ENCODE measurements around the gene WDR86. TPM values are rescaled to one million over a fixed set of nuclear protein-coding genes. Genes with fewer than 3 reads are reported as not detected.

Gene WDR86
- total RNA-seq, 1 experiment from 2014 or later: 0.86 TPM

DNA sequence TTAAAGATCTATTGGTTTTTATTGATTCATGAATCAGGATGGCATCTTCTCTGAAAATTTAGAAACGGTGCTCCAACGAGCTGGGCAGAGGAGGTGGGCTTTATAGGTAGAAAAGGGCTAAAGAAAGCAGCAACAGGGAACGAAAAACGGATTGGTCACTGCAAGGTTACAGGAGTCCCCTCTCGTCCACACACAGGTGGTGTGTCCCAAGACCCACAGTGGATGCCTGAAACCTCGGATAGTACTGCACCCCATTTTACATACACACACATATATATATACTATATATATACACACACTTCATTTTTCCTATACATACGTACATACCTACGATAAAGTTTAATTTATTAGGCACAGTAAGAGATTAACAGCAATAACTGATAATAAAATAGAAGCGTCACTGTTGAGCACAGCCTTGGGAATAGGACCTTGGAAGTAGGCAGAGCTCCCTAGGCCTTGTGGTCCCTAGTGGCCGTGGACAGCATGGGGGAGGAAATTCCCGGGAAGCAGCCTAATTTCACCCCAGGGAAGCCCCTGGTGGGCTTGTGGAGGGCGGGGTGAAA lies 69.0 kb downstream of the WDR86 start:
- no TSS peak for BruUV-seq (replicated peaks)

DNA sequence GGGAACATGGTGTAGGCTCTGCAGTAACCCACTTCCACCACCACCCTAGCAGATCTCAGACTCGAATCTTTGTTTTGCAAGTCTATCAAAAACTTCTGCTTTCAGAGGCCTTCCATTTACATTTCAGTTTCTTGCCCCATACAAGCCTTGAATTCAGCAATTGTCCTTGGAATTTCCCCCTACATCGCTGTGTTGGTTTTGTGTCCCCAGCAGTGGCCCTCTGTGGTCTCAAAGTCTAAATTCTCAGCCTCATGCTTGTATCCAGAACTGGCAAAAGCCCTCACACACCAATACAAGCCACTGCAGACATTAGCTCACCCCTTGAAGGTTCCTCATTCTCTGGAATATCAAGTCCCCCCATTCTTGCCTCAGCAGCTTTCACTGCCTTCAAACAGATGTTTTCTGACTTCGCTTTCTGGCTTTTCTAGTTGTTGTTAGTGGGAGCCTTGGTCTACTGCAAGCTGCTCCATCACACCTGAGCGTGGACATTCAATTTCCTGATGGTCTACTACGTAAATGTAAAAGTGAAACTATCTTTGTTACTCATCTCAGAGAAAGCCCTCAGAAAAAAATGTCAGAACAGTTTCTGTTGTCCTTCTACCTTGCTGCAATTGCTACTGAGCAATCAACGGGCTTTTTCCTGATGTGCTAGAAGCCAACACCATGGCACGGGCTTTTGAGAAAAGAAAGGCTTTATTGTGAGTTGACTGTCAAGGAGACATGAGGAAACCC lies 70.0 kb downstream of the WDR86 start:
- intact Hi-C loops (cut with micrococcal nuclease; ENCODE audit: unreplicated experiment): no loop called here
- POLR2A ChIA-PET (ENCODE audit: low non-redundant PET): no interaction called here
- Histone ChIP-seq H3K9me3 (ENCODE audit: low read depth, low read length, poor library complexity, severe bottlenecking) (no peaks in the 10 kb centered on the region), H3K27ac (ENCODE audit: low read depth, low read length, poor library complexity, severe bottlenecking) (no peak overlapping the region), H3K4me3 (ENCODE audit: low read depth, low read length, poor library complexity, severe bottlenecking) (no peak overlapping the region), H3K36me3 (ENCODE audit: insufficient read depth, low read length, poor library complexity, severe bottlenecking) (no peaks in the 10 kb centered on the region), H3K4me1 (ENCODE audit: insufficient read depth, low read length, poor library complexity, severe bottlenecking) (peaks cover 6% of the 10 kb centered on the region), H3K27me3 (replicated peaks; ENCODE audit: insufficient read depth, low read depth, low read length, poor library complexity) (no peaks in the 10 kb centered on the region)
- BruUV-seq (replicated peaks): no TSS peak
- TF ChIP-seq CTCF (conservative IDR thresholded peaks at IDR 0.05; ENCODE audit: low read depth, low read length) (no peak), EZH2 (IDR thresholded peaks at IDR 0.05; ENCODE audit: borderline replicate concordance, low read depth, low read length, poor library complexity, severe bottlenecking) (no peak)
- no peak for DNase-seq (ENCODE audit: low spot score)
- CTCF ChIA-PET: no interaction called here

More for the DNA sequence above, 69.0 kb downstream of the WDR86 start:
- Histone ChIP-seq H3K4me3 (ENCODE audit: low read depth, low read length, poor library complexity, severe bottlenecking) (peak overlapping the region; percentile 93), H3K36me3 (ENCODE audit: insufficient read depth, low read length, poor library complexity, severe bottlenecking) (peaks cover 8% of the 10 kb centered on the region), H3K9me3 (ENCODE audit: low read depth, low read length, poor library complexity, severe bottlenecking) (no peaks in the 10 kb centered on the region), H3K27me3 (replicated peaks; ENCODE audit: insufficient read depth, low read depth, low read length, poor library complexity) (no peaks in the 10 kb centered on the region), H3K4me1 (ENCODE audit: insufficient read depth, low read length, poor library complexity, severe bottlenecking) (peaks cover 6% of the 10 kb centered on the region), H3K27ac (ENCODE audit: low read depth, low read length, poor library complexity, severe bottlenecking) (no peak overlapping the region)
- peak; percentile 15 for DNase-seq (ENCODE audit: low spot score)
- ChIA-PET POLR2A (ENCODE audit: low non-redundant PET) (interaction anchor here (0.6 kb wide), 1 partner anchor 31 kb away, joined by 7 read pairs; no protein-coding TSS in a partner anchor), CTCF (interaction anchor here (0.6 to 1.4 kb wide), 2 partner anchors 26 to 66 kb away, joined by 3 to 4 read pairs; no protein-coding TSS in a partner anchor)
- no peak for TF ChIP-seq CTCF (conservative IDR thresholded peaks at IDR 0.05; ENCODE audit: low read depth, low read length)
- TF ChIP-seq EZH2 (IDR thresholded peaks at IDR 0.05; ENCODE audit: borderline replicate concordance, low read depth, low read length, poor library complexity, severe bottlenecking): no peak
- intact Hi-C loops (cut with micrococcal nuclease; ENCODE audit: unreplicated experiment): no loop called here

GRCh38 chr7:151338809-151339208 lies 71.0 kb downstream of the WDR86 start:
- H3K9me3 ChIP-seq (ENCODE audit: low read depth, low read length, poor library complexity, severe bottlenecking): no peaks in the 10 kb centered on the region
- no TSS peak for BruUV-seq (replicated peaks)
- no peaks in the 10 kb centered on the region for H3K27me3 ChIP-seq (replicated peaks; ENCODE audit: insufficient read depth, low read depth, low read length, poor library complexity)
- H3K4me1 ChIP-seq (ENCODE audit: insufficient read depth, low read length, poor library complexity, severe bottlenecking): peaks cover 6% of the 10 kb centered on the region
- no peak for DNase-seq (ENCODE audit: low spot score)
- H3K36me3 ChIP-seq (ENCODE audit: insufficient read depth, low read length, poor library complexity, severe bottlenecking): no peaks in the 10 kb centered on the region
- no peak overlapping the region for H3K4me3 ChIP-seq (ENCODE audit: low read depth, low read length, poor library complexity, severe bottlenecking)
- no peak for TF ChIP-seq CTCF (conservative IDR thresholded peaks at IDR 0.05; ENCODE audit: low read depth, low read length)
- TF ChIP-seq EZH2 (IDR thresholded peaks at IDR 0.05; ENCODE audit: borderline replicate concordance, low read depth, low read length, poor library complexity, severe bottlenecking): no peak
- POLR2A ChIA-PET (ENCODE audit: low non-redundant PET): no interaction called here
- intact Hi-C loops (cut with micrococcal nuclease; ENCODE audit: unreplicated experiment): no loop called here
- H3K27ac ChIP-seq (ENCODE audit: low read depth, low read length, poor library complexity, severe bottlenecking): no peak overlapping the region
- CTCF ChIA-PET: no interaction called here

All from A673 (cell line).